Pancreas (tissue), 10 donors: ENCODE measurements around the gene ZNF200. TPM values are rescaled to one million over a fixed set of nuclear protein-coding genes. Genes with fewer than 3 reads are reported as not detected.

Source experiments
- ATAC-seq, 4 donors: fragments of 200-7000 bp; cut with Tn5 transposase; one replicate each; pipeline versions ENCODE4 v1.8.0 to v1.9.1; 2020; ENCODE audit warnings: mild to moderate bottlenecking in 4 of 4, moderate library complexity in 4 of 4
- DNase-seq, 6 donors: peaks; one replicate each; pipeline ENCODE4 v3.0.0-alpha.2; 2020
- FAIRE-seq: peaks from 2 replicates; lab custom pipeline; 2012; peaks lifted over from hg19 to GRCh38; lab: Jason Lieb, UNC
- H3K27ac ChIP-seq, 4 donors: fragments of 200-600 bp; sonication (generic); 1 replicate in 3 of 4; 2 replicates in 1 of 4; pipeline versions ENCODE4 v1.5.0 to v1.8.0; 2020
- H3K27me3 ChIP-seq, 4 donors: fragments of 200-600 bp; one replicate each; pipeline ENCODE4 v1.8.0; 2021
- H3K36me3 ChIP-seq, 3 donors: fragments of 200-600 bp; sonication (generic) in 1 of 3; one replicate each; pipeline versions ENCODE4 v1.5.0 to v1.8.0; 2020 to 2021
- H3K4me1 ChIP-seq, 3 donors: fragments of 200-600 bp; one replicate each; pipeline ENCODE4 v1.8.0; 2021
- H3K4me3 ChIP-seq, 4 donors: fragments of 200-600 bp; sonication (generic) in 2 of 4; one replicate each; pipeline versions ENCODE4 v1.5.0 to v1.8.0; 2020 to 2021
- H3K9me3 ChIP-seq, 4 donors: fragments of 200-600 bp; one replicate each; pipeline ENCODE4 v1.8.0; 2021
- WGBS, 2 donors: extraction: QIAGEN DNeasy Blood & Tissue Kit; methylation state at CpG; one replicate each; pipeline ENCODE4 v1.1.7; 2013; 5-methylcytosine and 5-hydroxymethylcytosine counted together
- intact Hi-C, 3 donors: fragments of 100-400 bp; cut with DNase I; formaldehyde crosslinking; loops; one replicate each; pipeline versions ENCODE4 v1.11.1 to v1.14.2; 2022
- polyA plus RNA-seq, 2 donors: library from polyadenylated mRNA; stranded (reverse); fragments of 200-250 nt; gene quantifications; one replicate each; pipeline ENCODE4 v1.2.3, GENCODE V29; 2013
- total RNA-seq, 6 donors: library from RNA; stranded (reverse); fragmentation: NEBNext Ultra II Directional in 4 of 6; extraction: Animal tissue kit (Norgen Biotek cat#: 25700) in 4 of 6; gene quantifications; one replicate each; pipeline versions ENCODE4 v1.2.1 to v1.2.4, GENCODE V29; 2021 to 2023
- TF ChIP-seq, protein P1 (sequence below), 4 donors: fragments of 200-600 bp; sonication (generic) in 3 of 4; IDR thresholded peaks; one replicate each; pipeline versions ENCODE4 v1.5.0 to v1.8.0; 2021; ENCODE audit warnings: antibody characterized with exemption in 4 of 4
- donor health status: healthy with polysubstance abuse.
- donor health status: DM: no; HTN: no; CAD: no; lungs with moderate emphysema.
- donor health status: DM: no; HTN: no; CAD: no.
- donor health status: control.
- donor health status: control.
- donor health status: Bipolar disorder and iron deficiency.
- donor health status: DM: yes; HTN: yes; CAD: no.
- donor health status: DM: no; HTN: no; CAD: no.
- donor health status: DM: no; HTN: no; CAD: no.
- donor health status: DM: yes; HTN: yes; CAD: no.

Gene ZNF200
- total and polyA plus RNA-seq, 8 donors = 1.5 to 3.7 (median 2.6) TPM

DNA sequence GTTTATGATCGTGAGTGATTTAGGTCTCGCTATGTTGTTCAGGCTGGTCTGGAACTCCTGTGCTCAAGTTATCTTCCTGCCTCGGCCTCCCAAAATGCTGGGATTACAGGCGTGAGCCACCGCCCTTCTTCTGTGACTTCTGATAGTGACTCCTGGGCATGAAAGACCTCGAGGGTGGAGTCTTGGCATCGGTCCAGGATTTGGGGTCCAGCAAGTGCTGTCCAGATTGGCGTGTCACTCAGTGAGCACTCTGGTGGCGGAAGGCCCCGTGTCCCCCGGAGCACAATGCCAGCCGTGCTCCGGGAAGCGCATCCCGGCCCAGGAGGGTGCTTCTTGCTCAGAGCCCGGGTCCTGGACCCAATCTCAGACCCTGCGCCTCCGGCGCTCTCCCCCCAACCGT lies 40.2 kb downstream of the ZNF200 start:
- intact Hi-C loops = no loop called here
- Histone ChIP-seq H3K27ac (no peak overlapping the region), H3K4me3 (no peak overlapping the region), H3K4me1 (no peaks in the 10 kb centered on the region), H3K27me3 (peaks cover 5 to 58% (median 12%) of the 10 kb centered on the region in 4 donors), H3K36me3 (no peaks in the 10 kb centered on the region), H3K9me3 (no peaks in the 10 kb centered on the region)
- DNase-seq = no peak
- WGBS, 2 donors = 74 to 77% methylated on average over 20 of the region's 20 CpGs
- FAIRE-seq = no peak
- ATAC-seq = no peak
- TF ChIP-seq, protein P1, sequence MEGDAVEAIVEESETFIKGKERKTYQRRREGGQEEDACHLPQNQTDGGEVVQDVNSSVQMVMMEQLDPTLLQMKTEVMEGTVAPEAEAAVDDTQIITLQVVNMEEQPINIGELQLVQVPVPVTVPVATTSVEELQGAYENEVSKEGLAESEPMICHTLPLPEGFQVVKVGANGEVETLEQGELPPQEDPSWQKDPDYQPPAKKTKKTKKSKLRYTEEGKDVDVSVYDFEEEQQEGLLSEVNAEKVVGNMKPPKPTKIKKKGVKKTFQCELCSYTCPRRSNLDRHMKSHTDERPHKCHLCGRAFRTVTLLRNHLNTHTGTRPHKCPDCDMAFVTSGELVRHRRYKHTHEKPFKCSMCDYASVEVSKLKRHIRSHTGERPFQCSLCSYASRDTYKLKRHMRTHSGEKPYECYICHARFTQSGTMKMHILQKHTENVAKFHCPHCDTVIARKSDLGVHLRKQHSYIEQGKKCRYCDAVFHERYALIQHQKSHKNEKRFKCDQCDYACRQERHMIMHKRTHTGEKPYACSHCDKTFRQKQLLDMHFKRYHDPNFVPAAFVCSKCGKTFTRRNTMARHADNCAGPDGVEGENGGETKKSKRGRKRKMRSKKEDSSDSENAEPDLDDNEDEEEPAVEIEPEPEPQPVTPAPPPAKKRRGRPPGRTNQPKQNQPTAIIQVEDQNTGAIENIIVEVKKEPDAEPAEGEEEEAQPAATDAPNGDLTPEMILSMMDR (IDR thresholded peaks at IDR 0.05) = no peak

DNA sequence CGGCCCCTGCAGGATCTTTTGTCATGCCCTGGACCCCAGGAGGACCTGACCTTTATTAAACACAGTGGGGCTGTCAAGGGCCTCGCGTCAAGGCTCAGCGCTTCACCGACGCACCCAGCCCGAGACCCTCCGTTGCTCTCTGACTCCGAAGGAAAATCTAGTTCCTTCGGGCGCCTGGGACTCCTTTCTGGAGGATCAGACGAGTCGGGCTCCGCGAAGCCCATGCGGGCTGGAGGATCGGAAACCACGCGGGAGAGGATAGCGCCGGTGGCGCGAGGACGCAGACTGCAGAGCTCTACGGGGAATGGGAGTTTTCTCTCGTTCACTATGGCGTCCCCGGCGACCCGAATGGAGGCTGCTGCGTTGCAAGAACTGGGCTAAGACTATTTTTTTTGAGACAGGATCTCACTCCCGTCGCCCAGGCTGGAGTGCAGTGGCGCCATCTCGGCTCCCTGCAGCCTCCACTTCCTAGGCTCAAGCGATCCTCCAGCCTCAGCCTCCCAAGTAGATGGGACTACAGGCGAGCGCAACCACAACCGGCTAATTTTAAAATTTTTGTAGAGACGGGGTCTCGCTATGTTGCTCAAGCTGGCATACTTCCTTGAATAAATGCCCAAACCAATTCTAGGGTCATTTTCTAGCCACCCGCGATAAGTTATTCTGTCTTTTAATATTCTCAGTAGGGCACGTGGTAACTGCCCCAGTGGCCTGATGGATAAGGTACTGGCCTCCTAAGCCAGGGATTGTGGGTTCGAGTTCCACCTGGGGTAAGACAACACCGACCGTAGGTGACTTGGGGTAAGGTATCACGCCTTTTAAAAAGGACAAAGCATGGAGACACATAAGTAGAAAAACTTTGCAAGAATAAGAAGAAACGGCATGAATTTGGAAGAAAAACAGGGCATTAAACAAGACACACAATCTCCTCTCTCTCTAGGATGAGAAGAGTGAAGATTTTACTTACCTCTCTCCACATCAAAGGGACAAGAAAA lies 41.4 kb downstream of the ZNF200 start:
- TF ChIP-seq, protein P1 (IDR thresholded peaks at IDR 0.05) = no peak
- H3K36me3 ChIP-seq = no peaks in the 10 kb centered on the region
- WGBS, 2 donors = 65 to 71% methylated on average over 49 of the region's 49 CpGs
- intact Hi-C loops = no loop called here
- no peak for ATAC-seq
- peaks cover 5 to 71% (median 19%) of the 10 kb centered on the region in 4 donors for H3K27me3 ChIP-seq
- FAIRE-seq = no peak
- DNase-seq = no peak
- H3K4me1 ChIP-seq = peaks cover 0 to 5% (median 0%) of the 10 kb centered on the region in 3 donors
- H3K4me3 ChIP-seq = no peak overlapping the region
- H3K27ac ChIP-seq = no peak overlapping the region
- no peaks in the 10 kb centered on the region for H3K9me3 ChIP-seq

DNA sequence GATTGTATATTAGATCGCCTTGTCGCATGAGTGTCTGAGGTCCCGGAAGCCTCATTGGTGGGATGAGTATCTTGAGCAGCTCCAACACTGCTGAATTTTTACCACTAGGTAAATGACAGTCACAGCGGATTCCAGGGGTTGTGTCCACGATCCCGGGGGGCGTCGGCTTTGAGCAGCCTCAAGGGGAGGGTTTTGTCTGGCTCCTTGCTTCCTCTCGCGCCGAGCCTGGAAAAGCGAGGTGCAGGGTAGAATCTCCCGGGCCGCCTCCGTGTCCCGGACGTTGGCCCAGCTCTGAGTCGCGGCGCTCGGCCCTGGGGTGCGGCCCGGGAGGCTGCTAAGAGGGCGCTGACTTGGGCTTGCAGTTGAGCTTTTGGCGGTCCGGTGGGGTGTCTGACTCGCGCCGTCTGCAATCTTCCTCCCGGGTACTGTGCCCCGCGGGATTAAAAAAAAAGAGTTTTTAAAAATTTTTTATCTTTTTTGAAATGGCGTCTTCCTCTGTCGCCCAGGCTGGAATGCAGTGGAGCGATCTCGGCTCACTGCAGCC lies 42.4 kb downstream of the ZNF200 start:
- peaks cover 0 to 5% (median 0%) of the 10 kb centered on the region in 3 donors for H3K4me1 ChIP-seq
- no peaks in the 10 kb centered on the region for H3K9me3 ChIP-seq
- no peak overlapping the region for H3K27ac ChIP-seq
- H3K27me3 ChIP-seq = peaks cover 5 to 75% (median 20%) of the 10 kb centered on the region in 4 donors
- ATAC-seq (no peak), DNase-seq (no peak), FAIRE-seq (no peak)
- 28 to 48% methylated on average over 36 of the region's 36 CpGs for WGBS, 2 donors
- no peak overlapping the region for H3K4me3 ChIP-seq
- intact Hi-C loops = no loop called here
- no peaks in the 10 kb centered on the region for H3K36me3 ChIP-seq
- TF ChIP-seq, protein P1 (IDR thresholded peaks at IDR 0.05) = no peak

DNA sequence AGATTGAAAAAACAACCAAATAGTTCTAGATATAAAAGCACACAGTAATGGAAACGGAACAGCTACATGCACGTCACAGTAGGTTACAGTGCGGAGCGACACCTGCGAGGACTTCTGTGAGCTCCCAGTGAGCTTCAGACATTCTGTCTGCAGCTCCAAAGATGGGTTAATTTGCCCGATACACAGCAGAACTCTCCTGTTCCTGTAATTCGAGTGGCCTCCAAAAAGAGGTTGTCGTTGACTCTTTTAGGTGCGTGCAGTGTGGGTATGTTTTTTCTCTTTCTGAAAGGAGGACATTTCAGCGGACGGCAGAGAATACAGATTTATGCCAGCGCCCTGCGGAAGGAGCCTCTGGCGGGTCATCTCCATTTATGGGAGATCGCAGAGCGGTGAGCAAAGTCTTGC lies 44.0 kb downstream of the ZNF200 start:
- WGBS, 2 donors = 8 to 13% methylated on average over 16 of the region's 16 CpGs
- DNase-seq = no peak
- no peak overlapping the region for H3K27ac ChIP-seq
- FAIRE-seq = no peak
- no peak for ATAC-seq
- no peaks in the 10 kb centered on the region for H3K9me3 ChIP-seq
- intact Hi-C loops = no loop called here
- peaks cover 5 to 80% (median 20%) of the 10 kb centered on the region in 4 donors for H3K27me3 ChIP-seq
- no peak overlapping the region for H3K4me3 ChIP-seq
- peaks cover 0 to 5% (median 0%) of the 10 kb centered on the region in 3 donors for H3K4me1 ChIP-seq
- no peaks in the 10 kb centered on the region for H3K36me3 ChIP-seq
- TF ChIP-seq, protein P1 (IDR thresholded peaks at IDR 0.05) = no peak
